SKM-1 (cell line): ENCODE data around the gene FOXB2.
"Not testable (repeated sequence)": the region's sequence is repeated elsewhere in the genome, so short reads cannot be mapped to it uniquely, and the experiment has no call there.

Source experiments
- DNase-seq: peaks from one replicate; lab custom pipeline; 2025; ENCODE audit not compliant: unreplicated experiment; lab: John Stamatoyannopoulos, UW

Gene FOXB2

DNA sequence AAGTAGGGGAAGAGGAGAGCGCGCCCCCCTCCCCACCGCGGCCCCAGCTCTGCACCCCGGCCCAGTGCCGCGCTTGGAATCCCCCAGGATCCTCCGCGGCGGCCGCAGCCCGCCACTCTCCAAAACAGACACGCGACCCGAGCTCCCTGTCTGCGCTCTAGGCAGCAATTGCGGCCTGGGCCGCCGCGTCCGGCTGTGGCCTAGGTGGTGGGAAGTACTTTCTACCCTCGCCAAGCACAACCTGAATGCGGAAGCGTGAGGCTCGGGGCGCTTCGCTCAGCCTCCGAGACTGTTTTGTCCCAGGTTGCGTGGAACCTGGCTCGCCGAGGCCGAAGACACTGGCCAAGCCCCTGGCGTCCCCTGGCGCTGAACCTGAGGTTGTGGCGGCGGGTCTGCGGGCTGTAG is 3.3 kb upstream of the FOXB2 start:
- DNase-seq: no peak

GRCh38 chr9:77016526-77017504 is 2.6 kb upstream of the FOXB2 start:
- no peak for DNase-seq

DNA sequence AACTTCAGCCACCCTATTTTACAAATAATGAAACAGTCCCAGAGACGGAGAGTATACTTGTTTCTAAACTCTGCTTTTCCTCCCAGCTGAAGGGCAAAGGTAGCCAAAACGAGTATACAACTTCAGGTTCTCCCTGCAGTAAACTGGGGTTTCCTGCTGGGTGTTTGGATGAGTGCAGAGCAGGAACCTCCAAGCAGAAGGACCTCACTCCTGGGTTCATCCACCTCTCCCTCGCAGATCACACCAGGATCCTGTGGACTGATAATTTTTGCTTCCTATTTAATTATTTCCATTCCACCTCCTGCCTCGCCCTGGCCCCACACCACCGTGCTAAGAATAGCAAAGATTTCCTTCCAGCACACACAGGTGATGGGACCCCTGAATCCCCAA is 2.0 kb upstream of the FOXB2 start:
- no peak for DNase-seq

- no peak for DNase-seq
These were observed 1.1 kb upstream of the FOXB2 start for GRCh38 chr9:77018058-77018968.

GRCh38 chr9:77018969-77019235 is 553 bp upstream of the FOXB2 start:
- no peak for DNase-seq

GRCh38 chr9:77019926-77020412 is 514 bp downstream of the FOXB2 start:
- no peak for DNase-seq

DNA sequence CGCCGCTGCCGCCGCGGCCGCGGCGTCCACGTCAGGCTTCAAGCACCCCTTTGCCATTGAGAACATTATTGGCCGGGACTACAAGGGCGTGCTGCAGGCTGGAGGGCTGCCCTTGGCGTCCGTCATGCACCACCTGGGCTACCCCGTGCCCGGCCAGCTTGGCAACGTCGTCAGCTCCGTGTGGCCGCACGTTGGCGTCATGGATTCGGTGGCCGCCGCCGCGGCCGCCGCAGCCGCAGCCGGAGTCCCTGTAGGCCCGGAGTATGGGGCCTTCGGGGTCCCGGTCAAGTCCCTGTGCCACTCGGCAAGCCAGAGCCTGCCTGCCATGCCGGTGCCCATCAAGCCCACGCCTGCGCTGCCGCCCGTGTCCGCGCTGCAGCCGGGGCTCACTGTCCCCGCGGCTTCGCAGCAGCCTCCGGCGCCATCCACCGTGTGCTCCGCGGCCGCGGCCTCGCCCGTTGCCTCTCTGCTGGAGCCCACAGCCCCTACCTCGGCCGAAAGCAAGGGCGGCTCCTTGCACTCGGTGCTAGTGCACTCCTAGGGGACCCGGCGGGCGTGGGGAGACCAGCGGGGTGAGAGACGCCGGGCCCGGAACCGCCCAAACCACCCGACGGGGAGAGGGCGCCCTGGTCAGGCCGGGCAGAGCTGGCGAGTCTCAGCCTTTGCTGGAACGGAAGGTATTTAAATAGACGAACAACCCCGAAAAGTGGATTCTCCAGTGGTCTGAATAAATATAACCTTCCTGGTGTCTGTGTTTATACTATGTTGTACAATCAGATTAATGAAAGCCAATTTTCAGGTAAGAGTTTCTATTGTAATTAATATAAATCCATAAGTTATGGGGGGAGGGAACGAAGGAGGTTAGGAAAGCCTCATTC is 1.2 kb downstream of the FOXB2 start:
- no peak for DNase-seq

GRCh38 chr9:77021291-77021894 is 1.9 kb downstream of the FOXB2 start:
- no peak for DNase-seq

- no peak for DNase-seq
These were observed 2.7 kb downstream of the FOXB2 start for GRCh38 chr9:77021922-77022782.

GRCh38 chr9:77022783-77023440 is 3.5 kb downstream of the FOXB2 start:
- DNase-seq: no peak

DNA sequence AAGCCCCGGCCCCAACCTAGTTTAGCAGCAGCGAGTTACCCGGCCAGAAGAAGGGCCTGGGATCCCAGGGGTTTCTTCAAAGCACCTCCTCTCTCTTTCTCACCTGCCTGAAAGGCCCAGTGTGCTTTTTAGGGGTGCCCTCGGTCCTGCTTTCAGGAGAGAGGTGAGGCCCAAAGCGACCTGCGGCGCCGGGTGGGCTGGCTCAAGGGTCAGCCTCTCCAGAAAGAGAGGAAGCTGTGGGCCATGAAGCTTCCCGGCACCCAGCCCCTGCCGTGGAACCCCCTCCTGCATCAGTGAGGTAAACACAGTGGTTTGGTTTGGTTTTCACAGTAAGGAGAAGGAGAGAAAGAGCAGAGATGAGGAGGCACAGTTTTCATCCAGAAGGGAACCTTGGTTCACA is 4.3 kb downstream of the FOXB2 start:
- no peak for DNase-seq

GRCh38 chr9:77024776-77025545 is 5.5 kb downstream of the FOXB2 start:
- DNase-seq: no peak

- no peak for DNase-seq
These were observed 9.0 kb downstream of the FOXB2 start for GRCh38 chr9:77028478-77028877.

- no peak for DNase-seq
These were observed 10.6 kb downstream of the FOXB2 start for GRCh38 chr9:77030045-77030444.

DNA sequence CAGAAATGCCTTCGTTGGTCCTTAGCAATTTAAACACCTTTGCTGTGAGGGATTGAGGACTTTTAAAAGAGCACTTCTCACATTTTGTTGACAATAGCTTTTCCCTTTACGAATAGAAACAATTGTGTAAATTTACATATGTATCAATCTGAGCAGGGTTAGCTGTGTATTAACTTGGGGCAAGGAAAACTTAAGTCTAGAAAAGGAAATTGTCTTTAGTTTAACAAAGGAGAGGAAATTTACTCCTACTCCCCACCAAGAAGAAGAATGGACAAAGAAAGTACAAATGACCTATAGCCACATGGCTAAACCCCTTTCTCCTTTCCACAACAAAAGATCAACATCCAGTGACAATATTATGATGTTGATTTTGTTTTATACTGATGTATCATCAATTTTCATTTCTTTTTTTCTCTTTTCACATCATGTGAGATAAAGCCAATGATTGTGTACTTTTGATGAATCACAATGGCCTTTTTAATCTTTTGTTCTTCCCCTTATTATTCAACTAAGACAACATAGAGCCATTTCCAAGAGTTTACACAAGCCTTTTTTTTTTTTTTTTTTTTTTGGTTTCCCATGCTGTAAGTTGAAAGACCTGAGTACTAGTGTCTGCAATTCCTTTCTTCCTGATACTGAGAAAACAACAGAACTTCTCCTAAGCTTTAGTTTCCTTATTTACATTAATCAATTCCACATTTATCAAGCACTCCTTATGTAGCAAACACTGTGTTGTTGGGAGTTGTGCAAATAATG is 19.0 kb downstream of the FOXB2 start:
- DNase-seq: no peak

DNA sequence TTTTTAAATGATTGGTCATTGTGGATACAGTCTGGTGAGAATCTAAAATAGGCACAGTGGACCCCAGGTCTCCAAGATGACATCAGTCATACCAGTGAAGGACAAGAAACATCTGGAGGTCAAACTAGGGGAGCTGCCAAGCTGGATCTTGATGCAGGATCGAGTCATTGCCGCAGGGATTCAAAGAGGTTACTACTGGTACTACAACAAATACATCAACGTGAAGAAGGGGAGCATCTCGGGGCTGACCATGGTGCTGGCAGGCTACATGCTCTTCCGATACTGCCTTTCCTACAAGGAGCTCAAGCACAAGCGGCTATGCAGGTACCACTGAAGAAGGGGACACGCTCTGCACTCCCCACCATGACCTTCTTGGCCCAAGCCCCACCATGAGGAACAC is 20.9 kb downstream of the FOXB2 start:
- no peak for DNase-seq

DNA sequence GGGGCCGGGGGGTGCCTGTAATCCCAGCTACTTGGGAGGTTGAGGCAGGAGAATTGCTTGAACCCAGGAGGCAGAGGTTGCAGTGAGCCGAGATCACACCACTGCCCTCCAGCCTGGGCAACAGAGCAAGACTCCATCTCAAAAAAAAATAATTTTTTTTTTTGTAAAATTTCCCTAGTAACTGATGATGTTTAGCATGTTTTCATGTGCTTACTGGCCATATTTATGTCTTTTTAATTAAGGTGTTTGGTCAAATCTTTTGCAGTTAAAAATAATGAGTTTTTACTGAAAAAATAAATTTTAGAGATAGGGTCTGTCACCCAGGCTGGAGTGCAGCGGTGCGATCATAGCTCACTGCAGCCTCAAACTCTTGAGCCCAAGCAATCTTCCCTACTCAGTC is 24.3 kb downstream of the FOXB2 start:
- not testable (repeated sequence) for DNase-seq

DNA sequence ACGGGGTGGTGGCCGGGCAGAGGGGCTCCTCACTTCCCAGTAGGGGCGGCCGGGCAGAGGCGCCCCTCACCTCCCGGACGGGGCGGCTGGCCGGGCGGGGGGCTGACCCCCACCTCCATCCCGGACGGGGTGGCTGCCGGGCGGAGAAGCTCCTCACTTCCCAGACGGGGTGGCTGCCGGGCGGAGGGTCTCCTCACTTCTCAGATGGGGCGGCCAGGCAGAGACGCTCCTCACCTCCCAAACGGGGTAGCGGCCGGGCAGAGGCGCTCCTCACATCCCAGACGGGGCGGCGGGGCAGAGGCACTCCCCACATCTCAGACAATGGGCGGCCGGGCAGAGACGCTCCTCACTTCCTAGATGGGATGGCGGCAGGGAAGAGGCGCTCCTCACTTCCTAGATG is 41.2 kb downstream of the FOXB2 start:
- not testable (repeated sequence) for DNase-seq
